Stomach (tissue), 4 donors: Measurements from ENCODE around the gene NID2.

Experiments used
- CTCF ChIP-seq, 7 experiments: fragments of 450-650 bp in 4 of 7; fragments of 200-600 bp in 3 of 7; sonication (generic) in 3 of 7; IDR thresholded peaks; one replicate each; pipeline ENCODE4 v1.5.1; 2016 to 2019; ENCODE audit warnings: antibody characterized with exemption in 7 of 7, control low read depth in 2 of 7, mild to moderate bottlenecking in 1 of 7
- EP300 ChIP-seq: sonication (generic); formaldehyde crosslinking; IDR thresholded peaks from one replicate; pipeline ENCODE4 v1.6.1; 2017; ENCODE audit warnings: antibody characterized with exemption
- POLR2A ChIP-seq, 4 donors: fragments of 450-650 bp; IDR thresholded peaks; one replicate each; pipeline ENCODE4 v1.6.1; 2016; ENCODE audit warnings: antibody characterized with exemption in 4 of 4, control low read depth in 2 of 4, mild to moderate bottlenecking in 1 of 4, moderate library complexity in 1 of 4
- POLR2AphosphoS5 ChIP-seq, 3 donors: sonication (generic); formaldehyde crosslinking; IDR thresholded peaks; one replicate each; pipeline ENCODE4 v1.6.1; 2016; ENCODE audit warnings: antibody characterized with exemption in 3 of 3

DNA sequence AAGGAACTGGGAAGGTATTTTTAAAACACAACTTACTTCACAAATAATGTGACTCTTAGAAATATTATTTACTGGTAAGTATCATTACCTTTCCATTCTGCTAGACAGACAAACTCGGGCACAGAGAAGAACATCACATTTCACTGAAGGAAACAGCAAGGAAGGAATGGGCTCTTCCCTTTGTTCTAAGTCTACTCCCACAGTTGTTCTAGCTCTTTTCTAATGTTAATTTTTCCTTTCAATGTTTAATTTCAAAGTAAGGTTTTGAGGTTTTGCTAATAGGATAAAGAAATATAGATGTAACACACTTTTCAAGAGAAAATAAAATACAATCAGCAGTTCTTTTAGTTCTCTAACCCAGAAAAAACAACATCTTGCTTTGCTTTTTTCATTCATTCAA, 7.0 kb downstream of the NID2 start:
- TF ChIP-seq POLR2AphosphoS5 (IDR thresholded peaks at IDR 0.05) (no peak), EP300 (no peak), CTCF (IDR thresholded peaks at IDR 0.05) (no peak), POLR2A (IDR thresholded peaks at IDR 0.05) (no peak)
